ENCODE measurements around the gene KLK4.
"Not testable (repeated sequence)": the region's sequence is repeated elsewhere in the genome, so short reads cannot be mapped to it uniquely, and the experiment has no call there.

KLK4 gene

GRCh38 chr19:50912727-50913716 is 1.8 kb upstream of the KLK4 start:
- DNase-seq, result no peak

GRCh38 chr19:50912102-50912599 is 956 bp upstream of the KLK4 start:
- DNase-seq, result no peak

DNA sequence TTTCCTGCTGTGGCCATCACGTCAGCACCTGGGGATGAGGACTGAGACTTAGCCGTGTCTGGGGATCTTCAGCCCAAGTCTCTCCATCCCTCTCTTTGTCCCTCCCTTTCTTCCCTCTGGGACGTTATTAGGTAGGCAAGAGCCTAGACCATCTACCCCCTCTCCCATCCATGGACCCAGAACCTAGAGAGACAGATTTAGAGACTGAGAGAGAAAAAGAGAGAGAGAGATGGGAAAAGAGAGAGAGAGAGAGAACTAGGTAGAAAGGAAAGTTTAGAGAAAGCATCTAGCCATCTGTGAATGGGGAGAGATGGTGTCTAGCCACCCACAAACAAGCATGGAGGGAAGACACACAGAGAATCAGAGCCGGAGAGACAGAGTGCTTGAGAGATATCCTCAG is 473 bp downstream of the KLK4 start:
- DNase-seq, result no peak

DNA sequence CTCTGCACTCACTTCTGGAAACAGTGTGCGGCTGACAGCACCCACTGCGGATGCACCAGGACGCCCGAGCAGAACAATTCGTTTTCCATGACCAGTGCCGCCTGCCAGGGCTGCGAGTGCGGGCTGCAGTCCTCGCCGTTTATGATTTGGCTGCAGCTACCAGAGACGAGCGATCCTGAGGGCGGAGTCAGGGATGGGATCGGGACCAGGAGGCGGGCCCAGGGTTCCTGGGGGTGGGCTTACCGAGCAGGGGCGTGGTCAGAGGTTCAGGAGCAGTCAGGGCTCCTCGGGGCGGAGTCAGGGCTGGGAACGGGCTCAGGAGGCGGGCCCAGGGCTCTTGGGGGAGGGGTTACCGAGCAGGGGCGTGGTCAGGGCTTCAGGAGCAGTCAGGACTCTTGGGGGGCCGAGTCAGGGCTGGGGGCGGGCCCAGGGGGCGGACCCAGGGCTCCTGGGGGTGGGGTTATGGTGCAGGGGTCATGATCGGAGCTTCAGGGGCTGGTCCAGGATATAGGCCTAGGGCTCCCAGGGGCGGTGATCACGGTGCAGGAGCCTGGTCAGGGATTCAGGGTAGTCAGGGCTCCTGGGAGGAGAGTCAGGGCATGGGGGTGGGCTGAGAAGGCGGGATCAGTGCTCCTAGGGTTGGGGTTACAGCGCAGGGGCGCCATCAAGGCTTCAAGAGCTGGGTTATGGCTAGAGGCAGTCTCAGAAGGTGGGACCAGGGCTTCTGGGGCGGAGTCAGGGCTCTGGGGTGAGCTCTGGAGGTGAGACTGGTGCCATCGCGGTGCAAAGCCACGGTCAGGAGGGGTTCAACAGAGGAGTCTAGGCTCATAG is 1.7 kb downstream of the KLK4 start:
- peak; percentile 11 for DNase-seq

DNA sequence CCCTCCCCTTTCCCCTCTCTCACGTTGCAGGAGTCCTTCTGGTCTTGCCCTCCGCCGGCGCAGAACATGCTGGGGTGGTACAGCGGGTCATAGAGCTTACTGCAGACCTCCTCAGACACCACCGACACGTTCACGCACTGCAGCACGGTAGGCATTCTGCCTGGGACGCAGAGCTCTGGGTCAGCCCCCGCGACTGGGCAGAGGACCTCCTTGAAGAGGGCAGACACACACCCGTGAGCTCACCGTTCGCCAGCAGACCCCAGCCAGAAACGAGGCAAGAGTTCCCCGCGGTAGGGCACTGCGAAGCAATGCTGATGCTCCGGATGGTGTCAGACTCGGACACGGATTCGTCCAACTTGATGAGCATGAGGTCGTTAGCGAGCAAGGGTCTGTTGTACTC is 2.9 kb downstream of the KLK4 start:
- no peak for DNase-seq

- no peak for DNase-seq
These were observed 5.0 kb downstream of the KLK4 start for GRCh38 chr19:50906217-50906616.

DNA sequence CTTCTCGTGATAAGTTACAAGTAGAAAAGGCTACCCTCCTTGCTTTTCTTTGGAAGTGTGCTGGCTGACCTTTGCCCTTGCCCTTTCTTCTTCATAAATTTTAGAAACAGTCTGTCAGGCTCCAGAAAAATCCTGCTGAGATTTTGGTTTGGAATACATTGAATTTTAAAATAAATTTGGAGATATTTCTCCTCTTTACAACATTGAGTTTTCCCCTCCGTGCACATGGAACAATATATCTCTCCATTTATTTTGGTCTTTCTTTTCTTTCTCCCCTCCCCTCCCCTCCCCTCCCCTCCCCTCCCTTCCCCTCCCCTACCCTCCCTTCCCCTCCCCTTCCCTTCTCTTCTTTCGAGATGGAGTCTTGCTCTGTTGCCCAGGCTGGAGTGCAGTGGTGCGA is 8.6 kb downstream of the KLK4 start:
- DNase-seq, result no peak

DNA sequence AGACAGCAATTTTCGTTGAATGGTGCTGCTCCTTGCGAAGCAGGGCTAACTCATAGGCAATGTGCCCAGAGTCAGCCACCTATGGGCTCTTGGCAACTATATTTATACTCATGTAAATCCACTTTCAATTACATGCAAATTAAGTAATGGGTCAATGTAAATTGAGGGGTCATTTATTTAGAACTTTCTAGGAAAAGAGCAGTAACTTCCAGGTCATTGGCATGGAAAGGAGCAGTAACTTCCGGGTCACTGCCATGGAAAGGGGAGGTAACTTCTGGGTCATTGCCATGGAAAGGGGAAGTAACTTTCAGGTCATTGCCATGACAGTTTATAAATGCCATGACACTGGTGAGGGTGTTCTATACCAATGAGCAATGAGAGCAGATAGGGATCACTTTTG is 11.6 kb downstream of the KLK4 start:
- no peak for DNase-seq

GRCh38 chr19:50898018-50898417 is 13.2 kb downstream of the KLK4 start:
- DNase-seq, result no peak

DNA sequence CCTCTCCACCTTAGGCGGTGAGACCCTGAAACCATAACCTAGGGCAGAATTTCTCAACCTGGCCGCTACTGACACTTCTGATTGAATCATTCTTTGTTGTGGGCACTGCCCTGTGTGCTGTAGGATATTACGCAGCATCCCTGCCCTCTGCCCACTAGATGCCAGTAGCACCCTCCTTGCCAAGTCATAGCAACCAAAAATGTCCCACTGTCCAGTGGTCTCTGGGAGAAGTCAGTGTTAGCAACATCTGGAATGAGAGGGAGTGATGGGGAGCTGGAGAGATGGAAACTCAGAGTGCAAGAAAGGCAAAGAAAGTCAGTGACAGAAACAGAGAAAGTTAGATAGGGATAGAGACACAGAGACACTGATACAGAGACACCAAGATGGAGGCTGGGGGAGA is 13.6 kb downstream of the KLK4 start:
- no peak for DNase-seq

GRCh38 chr19:50897191-50897607 is 14.0 kb downstream of the KLK4 start:
- DNase-seq, result no peak

- DNase-seq, result peak; percentile 15
These were observed 14.5 kb downstream of the KLK4 start for GRCh38 chr19:50896591-50897190.

- DNase-seq, result not testable (repeated sequence)
These were observed 15.1 kb downstream of the KLK4 start for GRCh38 chr19:50896089-50896590.

DNA sequence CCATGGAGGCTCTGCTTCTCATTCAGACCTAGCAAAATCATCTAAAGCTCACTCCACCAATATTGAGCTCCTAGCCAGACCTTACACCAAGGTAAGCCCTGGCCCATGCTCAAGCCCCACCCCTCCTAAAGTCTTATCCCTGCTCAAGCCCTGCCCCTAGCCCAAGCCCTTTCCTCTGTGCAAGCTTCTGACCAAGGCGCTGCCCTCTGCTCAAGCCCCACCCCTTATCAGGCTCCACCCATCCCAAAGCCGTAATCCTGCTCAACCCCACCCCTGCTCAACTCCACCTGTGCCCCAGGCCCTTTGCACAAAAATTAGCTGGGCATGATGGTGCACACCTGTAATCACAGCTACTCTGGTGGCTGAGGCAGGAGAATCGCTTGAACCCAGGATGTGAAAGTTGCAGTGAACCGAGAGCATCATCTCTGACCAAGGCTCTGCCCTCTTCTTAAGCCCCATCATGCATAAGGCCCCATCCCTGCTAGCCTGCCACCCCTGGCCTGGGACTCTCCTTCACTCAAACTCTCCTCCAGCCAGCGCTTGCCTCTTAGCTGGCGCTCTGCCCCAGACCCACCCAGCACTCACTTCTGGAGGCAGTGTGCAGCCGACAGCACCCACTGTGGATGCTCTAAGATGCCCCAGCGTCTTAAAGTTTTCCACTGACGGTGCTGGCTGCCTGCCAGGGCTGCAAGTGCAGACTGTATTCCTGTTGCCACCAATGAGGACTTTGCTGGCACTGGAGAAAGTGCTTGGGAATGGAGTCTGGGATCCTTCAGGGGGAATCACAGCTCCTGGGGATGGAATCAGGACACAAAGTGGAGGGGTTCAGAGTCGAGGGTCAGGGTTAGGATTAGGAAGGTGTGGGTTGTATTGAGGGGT is 16.5 kb downstream of the KLK4 start:
- DNase-seq, result peak; percentile 17

DNA sequence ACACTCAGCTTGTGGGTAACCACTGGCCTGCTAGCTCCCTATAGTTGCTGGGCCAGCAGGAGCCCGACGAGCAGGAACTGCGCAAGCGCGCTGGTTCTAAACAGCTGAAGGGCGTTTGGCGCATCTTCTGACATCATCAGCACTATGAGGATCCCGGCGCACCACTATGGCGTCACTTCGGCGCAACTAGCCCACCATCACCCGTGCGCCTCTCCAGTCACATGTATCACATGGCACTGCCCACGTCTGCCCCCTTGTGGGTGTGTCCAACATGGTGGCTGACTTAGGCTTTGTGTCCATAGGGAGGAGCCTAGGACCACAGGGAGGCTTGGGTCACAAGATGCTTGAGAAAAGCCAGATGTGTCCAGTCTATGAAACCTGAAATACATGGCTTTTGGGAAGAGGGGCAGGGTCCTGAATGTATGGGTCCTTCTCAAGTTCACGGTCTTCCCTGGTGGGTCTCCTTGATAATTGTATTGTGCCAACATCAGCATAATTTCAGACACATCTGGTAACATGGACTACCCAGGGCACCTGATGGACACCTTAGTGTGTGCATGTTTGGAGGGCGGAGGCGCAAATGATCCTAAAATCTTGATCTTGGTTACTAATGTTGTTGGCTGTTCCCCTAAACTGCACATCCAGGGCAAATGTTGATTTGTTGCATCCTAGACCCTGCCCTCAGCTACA is 18.0 kb downstream of the KLK4 start:
- DNase-seq, result no peak

- DNase-seq, result no peak
These were observed 20.0 kb downstream of the KLK4 start for GRCh38 chr19:50891253-50891625.

DNA sequence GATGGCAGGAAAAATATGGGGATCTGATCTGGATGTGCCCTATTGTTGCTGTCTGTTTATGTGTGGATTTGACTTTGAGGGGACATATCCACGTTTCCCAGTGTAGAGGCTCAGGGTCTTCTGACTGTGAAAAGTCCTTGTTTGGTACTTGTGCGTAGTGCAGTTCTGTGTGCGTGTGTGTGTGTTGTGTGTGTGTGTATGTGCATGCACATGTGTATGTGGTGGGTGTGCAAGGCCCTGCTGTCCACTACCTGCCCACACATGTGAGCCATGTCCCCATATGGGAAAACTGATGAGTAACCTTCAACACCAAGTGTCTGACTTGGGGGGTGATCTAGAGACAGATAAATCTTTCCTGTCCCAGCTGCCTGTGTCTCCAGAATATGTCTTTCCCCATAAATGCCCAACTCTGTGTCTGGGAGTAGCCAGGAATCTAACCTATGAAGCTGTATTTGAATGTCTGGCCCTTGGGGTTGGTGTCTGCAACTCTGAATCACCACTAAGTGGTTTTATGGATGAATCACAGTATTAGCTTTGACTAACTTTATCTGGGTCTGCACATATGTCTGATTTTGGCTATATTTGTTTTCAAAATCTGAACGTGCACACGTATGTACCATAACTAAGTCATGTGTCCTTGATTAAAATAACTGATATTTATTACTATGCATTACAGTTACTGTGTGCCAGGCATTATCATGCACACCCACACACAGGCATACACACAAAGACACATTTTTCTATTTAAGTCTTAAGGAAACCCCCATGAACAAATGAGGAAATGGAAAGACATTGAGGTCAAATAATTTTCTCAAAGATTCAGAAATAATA is 20.6 kb downstream of the KLK4 start:
- DNase-seq, result no peak

DNA sequence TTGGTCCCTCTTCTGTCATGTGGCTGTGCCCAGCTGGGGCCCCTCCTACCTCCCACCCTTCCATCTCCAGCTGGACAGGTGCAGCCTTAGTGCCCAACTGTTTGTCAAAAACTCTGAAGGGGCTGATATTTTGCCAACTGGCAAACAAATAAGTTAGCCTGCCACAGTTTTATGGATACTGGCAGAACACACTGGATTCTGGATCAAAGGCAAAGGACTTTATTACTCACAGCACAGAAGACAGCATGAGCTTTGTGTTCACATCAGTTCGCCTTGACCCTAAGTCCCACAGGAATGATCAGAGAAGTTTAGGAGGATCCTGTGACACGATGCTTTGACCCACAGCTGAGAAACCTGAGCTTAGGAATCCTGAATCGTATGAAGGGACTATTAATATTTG is 21.6 kb downstream of the KLK4 start:
- DNase-seq, result no peak

DNA sequence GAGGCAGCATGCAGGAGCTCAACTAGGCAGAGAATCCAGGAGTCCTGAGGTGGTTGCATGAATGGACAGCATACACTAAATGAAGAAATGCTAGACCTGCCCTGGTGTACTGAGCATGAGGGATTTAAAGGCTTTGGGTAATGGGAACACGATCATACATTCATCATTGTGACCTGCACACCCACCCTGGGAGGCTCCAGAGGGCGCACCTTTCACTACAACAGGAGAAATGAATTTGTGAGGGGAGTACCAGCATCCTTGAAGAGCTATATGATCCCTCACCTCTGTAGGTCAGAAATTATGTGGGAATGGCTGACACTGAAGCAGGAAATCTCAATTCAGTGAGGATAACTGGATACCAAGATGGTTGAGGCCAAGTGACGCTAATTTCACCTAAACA is 29.0 kb downstream of the KLK4 start:
- no peak for DNase-seq

DNA sequence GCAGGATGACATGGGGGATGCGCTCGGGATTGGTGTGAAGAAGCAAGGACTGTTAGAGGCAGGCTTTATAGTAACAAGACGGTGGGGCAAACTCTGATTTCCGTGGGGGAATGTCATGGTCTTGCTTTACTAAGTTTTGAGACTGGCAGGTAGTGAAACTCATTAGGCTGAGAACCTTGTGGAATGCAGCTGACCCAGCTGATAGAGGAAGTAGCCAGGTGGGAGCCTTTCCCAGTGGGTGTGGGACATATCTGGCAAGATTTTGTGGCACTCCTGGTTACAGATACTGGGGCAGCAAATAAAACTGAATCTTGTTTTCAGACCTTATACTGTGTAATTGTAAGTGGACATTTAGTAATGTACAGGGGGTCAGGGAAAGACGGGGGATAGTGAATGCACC is 31.0 kb downstream of the KLK4 start:
- DNase-seq, result no peak

DNA sequence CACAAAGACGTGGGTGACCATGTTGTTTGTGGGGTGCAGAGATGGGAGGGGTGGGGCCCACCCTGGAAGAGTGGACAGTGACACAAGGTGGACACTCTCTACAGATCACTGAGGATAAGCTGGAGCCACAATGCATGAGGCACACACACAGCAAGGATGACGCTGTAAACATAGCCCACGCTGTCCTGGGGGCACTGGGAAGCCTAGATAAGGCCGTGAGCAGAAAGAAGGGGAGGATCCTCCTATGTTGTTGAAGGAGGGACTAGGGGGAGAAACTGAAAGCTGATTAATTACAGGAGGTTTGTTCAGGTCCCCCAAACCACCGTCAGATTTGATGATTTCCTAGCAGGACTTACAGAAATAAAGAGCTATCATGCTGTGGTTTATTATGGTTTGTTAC is 32.3 kb downstream of the KLK4 start:
- no peak for DNase-seq

Measured in NCI-H2171 (cell line).